GM08714 (cell line): Measurements from ENCODE around the gene SLC17A9.

Source experiments
- H3K4me3 ChIP-seq: fragments of 200-500 bp; sonication (Bioruptor generic); 2 replicates; pipeline ENCODE4 v1.5.1; 2014; ENCODE audit warnings: mild to moderate bottlenecking, low read length, inconsistent platforms
- ZNF274 ChIP-seq: IDR thresholded peaks from 2 replicates; pipeline ENCODE4 v1.6.1; 2012; ENCODE audit warnings: mild to moderate bottlenecking, low read depth, low read length

Gene SLC17A9

DNA sequence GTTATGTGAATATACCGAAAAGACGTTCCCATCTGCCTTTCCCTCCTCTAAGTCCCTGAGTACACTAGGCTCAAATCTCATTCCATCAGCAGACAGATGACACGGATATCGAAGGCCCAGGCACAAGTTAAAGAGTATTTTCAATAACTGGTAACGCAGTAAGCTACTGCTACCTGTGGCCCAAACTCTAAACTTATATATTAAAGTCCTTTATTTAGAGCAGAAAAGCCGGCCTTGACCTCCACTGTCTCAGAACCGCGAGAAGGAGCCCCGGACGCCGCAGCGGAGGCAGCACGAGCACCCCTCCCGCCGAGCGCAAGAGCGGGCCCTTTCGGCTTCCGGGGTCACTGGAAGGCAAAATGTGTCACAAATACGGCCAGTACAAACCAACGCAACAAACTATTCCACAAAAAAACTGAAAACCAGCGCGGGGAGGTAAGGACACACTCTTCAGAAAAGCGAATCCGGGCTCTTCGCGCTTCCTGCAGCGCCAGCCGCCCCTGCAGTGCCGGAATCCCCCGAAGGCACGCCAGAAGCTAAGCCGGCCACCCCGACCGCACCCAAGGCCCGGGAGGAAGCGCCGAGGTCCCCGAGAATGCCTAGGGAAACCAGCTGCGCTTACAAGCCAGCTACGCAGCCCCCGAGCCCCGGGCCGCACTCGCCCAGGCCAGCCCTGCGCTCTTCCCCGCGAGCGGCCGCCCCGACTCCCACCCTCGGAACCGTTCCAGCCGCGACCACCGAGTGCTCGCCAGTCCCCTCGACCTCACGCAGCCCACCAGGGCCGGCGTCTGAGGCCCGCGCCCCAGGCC, 26.9 kb upstream of the SLC17A9 start:
- TF ChIP-seq ZNF274, result no peak
- H3K4me3 ChIP-seq, result peak overlapping the region; percentile 86

DNA sequence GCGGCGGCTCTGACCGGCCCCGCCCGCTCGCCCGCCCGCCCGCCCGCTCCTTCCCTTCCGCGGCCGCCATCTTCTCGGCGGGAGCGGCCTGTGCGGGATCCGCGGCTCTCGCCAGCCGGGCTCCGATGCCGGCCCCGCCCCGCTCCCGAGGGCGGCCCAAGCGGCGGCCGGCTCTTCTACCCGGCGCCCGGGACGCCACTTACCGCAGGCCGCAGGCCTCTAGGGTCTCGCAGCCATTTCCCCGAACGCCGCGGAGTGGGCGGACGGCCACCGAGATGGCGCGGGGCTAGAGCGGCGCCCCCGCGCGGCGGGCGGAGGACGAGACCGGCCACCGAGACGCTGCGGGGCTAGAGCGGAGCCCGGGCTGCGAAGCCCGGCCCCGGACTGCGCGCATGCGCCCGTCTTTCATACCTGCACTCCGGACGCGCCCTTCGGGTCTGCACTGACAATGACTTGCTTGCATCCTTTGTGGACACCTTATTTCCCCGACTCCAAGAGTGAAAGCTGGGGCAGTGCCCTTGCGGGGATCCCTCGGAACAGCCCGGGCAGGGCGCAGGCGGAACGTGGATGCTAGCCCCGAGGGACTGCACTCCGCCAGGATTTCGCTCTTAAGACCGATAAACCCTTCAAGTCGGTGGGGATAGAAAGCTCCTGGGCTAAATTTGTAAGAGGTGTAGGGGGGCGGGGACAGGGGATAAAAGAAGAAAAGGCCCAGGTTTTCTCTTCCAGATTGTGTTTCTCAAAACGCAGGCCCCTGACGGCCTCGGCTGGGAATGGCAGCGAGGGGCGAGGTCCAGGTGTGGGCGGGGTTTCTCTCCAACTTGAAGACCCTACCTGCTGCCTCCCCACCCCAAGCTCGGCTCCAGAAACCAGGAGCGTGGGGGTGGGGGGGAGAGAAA, 26.0 kb upstream of the SLC17A9 start, which contains the start of gene DIDO1:
Gene DIDO1, minus strand, starts transcription at position 277 of the 899 bp plus-strand sequence.
- H3K4me3 ChIP-seq, result peak within 1 kb of the TSS; percentile 86
- TF ChIP-seq ZNF274, result no peak

DNA sequence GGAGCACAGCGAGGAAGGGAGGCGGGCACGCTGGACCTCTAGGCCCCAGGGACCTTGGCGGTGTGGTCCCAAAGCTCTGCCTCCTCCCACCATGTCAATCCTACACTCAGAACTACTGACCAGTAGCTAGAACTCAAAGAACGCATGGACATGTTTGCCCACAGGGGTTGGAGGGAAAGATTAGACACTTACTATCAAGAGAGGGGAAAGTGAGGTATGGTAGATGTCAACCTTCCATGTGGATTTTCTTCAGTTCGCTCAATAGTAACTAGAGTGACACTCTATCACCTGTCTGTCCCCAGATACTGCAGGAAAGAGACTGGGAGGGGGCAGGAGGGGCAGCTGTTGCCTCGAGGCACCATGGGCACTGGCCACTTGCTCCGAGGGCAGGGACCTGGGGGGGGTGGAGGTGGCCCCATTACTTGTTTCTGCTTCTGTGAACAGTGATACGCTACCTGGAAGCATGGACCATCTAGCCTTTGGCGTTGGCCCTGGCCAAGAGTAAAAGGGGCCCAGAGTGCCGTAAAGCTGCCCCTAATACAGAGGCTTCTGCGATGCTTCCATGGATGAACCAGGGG, 25.3 kb upstream of the SLC17A9 start:
- H3K4me3 ChIP-seq, result peak overlapping the region; percentile 86; the same call in 1 of the 2 replicates
- TF ChIP-seq ZNF274, result no peak

DNA sequence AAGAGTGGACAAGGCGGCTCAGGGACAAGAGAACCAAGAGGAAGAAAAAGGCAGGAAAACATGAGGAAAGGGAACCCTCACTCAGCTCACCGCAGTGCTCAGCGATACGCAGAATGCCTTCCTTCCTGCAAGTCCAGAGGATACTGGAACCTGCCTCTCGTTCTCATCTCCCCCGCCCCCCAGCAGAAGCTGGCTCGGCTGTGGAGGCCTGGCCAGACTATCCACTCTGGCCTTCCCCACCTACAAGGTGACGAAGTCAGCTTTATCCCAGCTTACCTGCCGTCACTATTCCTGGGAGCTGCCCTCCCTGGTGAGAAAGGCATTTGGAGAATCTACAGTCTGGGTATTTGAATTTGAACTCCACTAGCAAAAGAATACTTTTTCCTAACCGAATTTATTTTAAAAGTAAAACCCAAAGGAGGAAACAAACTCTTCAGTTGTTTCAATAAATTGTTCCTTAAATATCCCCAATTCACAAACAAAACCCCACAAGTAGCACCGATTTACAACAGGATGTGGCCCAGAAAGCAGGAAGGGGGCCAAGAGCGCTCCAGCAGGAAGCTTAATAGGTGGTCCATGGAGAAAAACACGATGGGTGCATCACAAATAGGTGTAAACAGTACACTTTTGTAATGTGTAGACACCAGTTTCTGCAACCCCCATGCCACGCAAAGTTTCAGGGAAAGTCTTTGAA, 24.1 kb upstream of the SLC17A9 start:
- H3K4me3 ChIP-seq, result peak overlapping the region; percentile 92
- TF ChIP-seq ZNF274, result no peak

DNA sequence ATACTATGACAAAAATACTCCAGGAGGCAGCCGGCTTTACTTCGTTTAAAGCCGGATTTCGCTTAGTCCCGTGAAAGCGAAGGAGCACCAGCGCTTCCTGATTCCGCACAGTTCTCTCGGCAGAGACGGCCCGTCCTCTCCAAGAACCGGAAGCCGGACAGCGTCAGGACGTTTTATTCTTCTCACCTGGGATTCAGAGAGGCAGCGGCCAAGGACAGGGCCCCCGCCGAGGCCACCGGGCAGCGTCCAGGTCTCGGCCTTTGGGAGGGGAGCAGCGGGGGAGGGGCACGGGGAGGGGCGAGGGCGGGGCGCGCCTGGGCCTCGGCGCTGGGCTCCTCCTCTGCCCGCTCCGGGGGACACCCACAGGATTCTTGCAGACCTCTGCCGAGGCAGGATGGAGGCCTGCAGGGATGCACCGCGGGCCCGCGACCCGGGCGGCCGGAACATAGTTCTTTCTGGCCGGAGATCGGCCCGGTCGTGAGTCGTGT, 23.4 kb upstream of the SLC17A9 start:
- peak overlapping the region; percentile 92 for H3K4me3 ChIP-seq
- no peak for TF ChIP-seq ZNF274

DNA sequence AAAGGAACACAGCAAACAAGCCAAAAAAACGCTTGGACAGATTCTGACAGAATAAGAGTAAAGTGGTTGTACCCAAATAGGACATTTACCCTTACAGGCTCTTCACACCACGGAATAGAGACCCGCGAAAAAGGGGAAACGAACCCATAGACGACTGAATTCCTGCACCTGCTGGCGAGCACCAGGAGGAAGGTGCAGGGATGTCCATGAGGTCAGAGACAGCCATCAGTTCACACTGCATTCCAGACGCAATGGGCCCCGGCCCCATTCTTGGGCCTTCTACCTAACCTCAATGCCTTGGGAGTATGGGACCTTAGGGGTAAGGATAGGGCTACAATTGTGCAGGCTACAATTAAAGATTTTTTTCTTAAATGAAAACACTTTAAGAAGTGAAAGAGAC, 21.0 kb upstream of the SLC17A9 start:
- no peak overlapping the region for H3K4me3 ChIP-seq
- TF ChIP-seq ZNF274, result no peak

DNA sequence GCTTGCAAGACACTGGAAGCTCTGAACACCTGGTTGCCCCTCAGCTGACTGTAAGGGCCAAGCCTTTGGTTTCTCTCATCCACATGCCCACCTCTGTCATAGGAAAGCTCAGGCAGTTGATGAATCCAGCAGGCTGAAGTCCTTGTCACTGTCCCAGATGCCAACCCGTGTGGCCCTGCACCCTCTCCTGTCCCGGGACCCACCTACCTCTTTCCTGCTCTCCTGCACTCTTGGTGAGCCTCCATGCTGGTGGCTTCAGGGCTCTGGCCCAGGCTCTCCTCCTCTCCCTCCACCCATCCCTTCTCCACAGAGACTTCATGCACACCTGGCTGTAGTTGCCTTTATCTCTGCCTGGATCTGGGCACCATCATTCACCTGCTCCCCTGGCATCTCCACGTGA, 18.5 kb upstream of the SLC17A9 start:
- no peak overlapping the region for H3K4me3 ChIP-seq
- no peak for TF ChIP-seq ZNF274

DNA sequence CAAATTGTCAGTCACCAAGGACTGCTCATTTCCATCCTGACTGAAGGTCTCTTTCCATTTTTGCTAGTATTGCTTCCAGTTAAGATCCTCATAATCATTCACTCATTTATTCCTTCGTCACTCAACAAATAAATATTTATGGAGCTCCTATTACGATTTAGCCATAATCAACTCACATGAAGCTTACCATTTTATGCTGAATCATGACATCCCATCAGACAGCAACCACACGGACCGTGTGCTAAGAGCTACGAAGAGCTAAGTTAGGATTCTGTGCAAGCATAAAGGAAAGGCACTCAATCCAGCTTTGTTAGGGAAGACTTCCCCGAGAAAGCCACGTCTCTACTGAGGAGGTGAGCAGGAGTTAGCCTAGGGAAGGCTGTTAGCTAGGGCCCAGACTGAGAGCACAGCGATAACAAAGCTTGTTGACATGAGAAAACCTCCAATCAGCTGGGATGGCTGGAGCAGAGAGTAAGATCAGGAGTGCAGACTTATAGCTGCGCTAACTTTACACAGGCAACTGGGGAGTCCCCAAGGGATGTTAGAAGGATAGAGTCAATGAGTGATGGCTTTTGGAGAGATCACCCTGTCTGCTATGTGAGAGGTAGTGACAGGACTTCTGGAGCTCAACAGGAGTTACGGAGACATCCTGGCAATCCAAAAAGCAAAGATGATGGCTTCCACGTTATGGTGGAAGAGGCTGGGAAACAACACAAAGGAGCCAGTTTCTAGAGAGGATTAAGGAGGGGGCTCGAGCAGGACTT, 17.1 kb upstream of the SLC17A9 start:
- no peak for TF ChIP-seq ZNF274
- no peak overlapping the region for H3K4me3 ChIP-seq

DNA sequence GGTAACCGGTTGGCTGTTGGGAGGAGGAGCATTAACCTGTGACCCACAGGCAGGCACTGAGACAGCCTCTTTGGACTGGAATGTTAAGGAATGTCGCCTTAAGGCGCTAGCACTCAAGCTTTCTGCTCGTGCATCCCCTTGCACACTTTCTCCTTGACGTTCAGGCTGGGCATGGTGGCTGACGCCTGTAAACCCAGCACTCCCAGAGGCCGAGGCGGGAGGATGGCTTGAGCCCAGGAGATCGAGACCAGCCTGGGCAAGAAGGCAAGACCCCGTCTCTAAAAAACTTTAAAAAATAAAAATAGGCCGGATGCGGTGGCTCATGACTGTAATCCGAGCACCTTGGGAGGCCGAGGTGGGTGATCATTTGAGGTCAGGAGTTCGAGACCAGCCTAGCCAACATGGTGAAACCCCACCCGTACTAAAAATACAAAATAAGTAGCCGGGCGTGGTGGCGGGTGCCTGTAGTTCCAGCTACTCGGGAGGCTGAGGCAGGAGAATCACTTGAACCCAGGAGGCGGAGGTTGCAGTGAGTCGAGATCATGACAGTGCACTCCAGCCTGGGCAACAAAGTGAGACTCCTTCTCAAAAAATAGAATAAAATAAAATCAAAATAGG, 16.4 kb upstream of the SLC17A9 start:
- no peak for TF ChIP-seq ZNF274
- peak overlapping the region; percentile 94; the same call in 1 of the 2 replicates for H3K4me3 ChIP-seq

DNA sequence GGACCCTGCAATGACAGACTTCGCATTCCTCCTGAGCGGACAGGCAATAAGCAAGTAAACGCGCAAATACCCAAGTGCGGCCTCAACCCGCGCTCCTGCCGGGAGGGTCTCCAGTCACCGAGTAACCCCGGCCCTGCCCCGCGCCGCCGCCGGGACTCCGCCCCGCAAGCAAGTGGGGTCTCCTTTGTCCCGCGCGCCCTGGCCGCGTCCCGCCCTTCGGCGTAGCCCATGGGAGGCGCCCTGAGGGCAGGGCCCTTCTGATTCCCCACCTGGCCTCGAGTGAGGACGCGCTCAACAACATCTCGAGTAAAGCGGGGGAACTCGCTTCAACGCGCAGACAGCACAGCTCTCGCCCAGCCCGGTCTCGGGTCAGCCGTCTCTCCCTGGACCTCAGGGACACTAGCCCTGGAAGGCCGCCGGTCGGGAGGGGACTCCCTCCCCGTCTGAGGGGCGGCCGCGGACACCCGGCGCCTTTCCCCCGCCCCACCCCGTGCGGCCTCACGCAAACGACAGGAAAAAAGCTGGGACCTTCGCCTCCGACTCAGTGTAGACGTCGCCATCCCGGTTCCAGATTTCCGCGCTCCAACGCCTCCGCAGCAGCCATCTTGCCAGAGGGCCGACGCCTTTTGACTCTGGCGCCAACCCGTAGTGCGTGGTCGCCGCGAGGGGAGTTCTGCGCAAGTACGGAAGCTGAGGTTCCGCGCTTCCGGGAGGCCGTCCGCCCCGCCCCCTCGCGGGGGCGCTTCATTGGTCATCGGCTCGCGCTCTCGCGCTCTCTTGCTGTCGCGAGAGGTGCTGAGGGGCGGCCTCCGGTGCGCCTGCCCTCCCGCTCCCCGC, 15.0 kb upstream of the SLC17A9 start:
- peak overlapping the region; percentile 94 for H3K4me3 ChIP-seq
- no peak for TF ChIP-seq ZNF274

DNA sequence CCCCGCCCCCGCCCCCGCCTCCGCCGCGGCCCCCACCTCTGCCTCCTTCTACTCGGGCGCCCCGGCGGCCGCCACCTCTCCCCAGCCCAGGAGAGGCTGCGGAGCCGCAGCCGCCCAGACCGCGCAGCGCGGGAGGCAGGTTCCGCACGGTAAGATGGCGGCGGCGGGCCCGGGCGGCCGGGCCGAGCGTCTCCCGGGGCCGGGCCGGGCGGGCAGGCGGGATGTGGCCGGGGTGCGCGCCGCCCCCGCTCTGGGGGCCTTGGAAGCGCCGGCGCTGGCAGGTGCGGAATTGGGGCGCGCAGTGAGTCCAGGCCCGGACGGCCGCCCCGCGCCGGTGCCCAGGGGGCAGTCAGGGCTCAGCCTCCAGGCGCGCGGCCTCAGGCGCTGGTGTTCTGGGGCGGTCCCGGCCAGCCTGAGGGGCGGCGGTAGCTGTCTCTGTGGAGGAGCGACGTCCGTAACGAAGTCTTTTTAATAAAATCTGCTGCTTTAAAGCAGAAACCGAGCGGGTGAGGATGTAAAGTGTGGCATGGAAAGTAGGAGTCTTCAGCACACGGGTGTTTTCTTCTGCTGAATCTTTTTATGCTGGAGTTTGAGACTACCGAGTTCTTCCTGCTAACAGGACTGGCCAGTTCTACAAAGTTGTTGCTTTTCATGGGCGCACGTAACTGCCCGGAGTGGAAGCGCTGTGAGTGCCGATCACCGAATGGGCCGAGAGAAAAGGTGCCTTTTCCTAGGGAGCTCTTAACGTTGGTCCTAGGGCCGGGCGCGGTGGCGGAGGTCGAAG, 14.2 kb upstream of the SLC17A9 start, which contains the start of gene GID8:
Gene GID8, plus strand, starts transcription at position 43 of the 784 bp plus-strand sequence. CDS start 3,356 bp downstream, outside the sequence.
- H3K4me3 ChIP-seq, result peak within 1 kb of the TSS; percentile 95
- TF ChIP-seq ZNF274, result no peak

DNA sequence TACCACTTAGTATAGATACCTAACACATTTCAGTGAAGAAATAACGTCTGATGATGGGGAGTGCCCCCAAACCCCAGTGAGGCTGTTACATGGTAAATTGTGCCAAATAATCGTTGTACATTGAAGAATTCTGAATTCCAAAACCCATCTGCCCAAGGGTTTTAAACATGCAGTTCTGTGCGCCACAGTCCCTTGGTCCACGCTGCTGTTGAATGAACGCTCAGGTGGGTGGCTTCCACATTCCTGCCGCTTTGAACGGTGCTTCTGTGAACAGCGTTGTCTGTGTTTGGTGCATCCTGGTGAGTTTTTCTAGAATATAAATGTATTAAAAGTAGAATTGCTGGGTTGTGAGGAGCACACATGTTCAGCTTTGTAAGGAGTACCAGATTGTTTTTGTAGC, 11.6 kb upstream of the SLC17A9 start:
- no peak for TF ChIP-seq ZNF274

More for the DNA sequence above, 11.6 kb upstream of the SLC17A9 start:
- no peak overlapping the region for H3K4me3 ChIP-seq
